GM19468 (cell line): ENCODE data around the gene GPR55.

Experiments
- ATAC-seq: cut with Tn5 transposase; IDR thresholded peaks from one replicate; pipeline ENCODE4 v1.9.1; 2021; ENCODE audit warnings: mild to moderate bottlenecking, moderate library complexity, moderate number of reproducible peaks; ENCODE audit not compliant: unreplicated experiment; ENCODE audit errors: extremely low read depth

GPR55 gene

DNA sequence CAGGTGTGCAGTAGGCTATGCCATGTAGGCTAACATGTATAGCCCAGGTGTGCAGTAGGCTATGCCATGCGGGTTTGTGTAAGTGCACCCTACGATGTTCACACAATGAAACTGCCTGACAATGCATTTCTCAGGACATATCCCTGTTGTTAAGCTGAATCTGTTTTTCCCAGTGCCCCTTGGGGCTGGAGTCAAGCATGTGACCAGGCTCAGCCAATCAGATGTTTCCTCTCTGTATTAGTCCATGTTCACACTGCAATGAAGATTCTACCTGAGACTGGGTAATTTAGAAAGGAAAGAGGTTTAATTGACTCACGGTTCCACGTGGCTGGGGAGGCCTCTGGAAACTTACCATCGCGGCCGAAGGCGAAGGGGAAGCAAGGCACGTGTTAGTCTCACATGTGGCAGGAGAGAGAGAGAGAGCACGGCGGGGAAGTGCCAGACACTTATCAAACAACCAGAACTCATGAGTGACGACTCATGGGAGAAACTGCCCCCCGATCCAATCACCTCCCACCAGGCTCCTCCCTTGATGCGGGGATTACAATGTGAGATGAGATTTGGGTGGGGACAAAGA, 36.1 kb downstream of the GPR55 start:
- no peak for ATAC-seq

DNA sequence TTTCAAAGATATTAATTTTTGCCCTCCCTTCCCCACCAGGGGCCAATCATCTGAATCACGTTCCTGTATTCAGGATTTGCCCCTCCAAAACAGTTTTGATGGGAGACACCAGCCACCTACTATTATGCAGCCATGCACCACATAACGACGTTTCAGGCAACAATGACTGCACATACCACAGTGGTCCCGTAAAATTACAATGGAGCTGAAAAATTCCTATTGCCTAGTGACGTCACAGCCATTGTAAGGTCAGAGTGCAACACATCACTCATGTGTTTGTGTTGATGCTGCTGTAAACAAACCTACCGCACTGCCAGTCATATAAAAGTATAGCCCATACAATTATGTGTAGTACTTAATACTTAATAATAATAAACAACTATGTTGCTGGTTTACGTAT, 37.7 kb downstream of the GPR55 start:
- ATAC-seq = no peak

DNA sequence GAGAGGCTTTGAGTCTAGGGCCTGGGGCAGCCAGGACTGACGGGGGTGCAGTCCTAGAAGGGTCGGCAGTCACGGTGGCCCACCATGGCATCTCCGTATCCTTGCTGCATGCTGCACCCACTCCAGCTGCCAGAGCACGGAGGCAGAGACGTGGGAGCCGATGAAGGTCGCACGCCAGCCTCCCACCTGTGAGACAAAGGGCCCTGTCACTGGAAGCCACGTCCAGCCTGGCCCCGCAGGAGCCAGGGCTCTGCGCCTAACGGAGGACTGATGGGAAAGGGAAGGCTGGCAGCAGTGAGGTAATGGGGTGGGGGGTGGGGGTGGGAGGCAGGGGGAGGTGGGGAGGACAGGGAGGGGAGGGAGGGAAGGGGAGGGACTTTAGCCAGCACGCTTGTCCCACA, 38.4 kb downstream of the GPR55 start:
- no peak for ATAC-seq

DNA sequence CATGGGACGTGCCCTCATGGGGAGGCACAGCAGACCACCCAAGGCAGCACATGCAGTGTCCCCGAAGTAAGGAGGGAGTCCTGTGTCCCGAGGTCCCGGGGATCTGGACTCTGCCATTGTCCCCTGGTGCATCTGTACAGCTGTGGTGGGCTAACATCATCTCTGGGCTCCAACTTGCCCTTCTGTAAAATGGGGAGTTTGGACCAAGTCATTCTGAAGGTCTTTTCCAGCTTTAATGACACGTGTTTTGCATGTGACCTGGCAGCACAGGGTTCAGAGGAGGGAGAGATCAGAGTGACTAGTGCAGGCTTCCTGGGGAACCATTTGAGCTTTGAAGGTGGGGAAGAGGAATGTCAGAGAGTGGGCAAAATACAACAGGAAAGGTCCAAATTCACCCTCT, 38.8 kb downstream of the GPR55 start:
- no peak for ATAC-seq

DNA sequence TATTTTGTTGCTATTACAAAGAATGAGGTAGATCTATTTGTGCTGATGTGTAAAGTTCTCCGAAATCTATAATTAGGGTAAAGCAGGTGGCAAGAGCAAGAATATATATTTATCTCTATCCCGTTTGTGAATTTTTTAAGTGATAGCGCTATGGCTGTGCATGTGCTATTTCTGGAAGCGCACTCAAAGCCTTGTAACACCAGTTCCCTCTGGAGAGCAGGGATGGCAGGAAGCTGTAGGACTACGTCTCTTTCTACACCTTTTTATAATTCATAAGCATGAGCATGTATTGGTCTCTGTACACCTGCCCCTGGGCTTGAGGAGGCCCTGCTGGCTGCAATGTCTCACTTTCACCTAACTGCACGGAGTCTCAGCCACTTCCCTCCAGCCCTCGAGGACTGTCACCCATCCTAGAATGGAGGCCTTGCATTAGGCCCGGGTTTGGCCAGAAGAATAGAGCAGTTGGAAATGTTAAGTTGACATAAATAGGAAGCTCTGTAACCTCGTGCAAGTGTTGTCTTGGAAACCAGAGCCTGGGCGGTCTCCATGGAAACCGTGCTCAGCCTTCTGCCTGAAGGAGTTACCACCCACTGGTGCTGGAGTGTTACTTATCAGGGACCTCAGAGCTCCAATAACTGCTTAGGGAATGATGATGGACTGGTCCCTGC, 39.4 kb downstream of the GPR55 start:
- no peak for ATAC-seq

DNA sequence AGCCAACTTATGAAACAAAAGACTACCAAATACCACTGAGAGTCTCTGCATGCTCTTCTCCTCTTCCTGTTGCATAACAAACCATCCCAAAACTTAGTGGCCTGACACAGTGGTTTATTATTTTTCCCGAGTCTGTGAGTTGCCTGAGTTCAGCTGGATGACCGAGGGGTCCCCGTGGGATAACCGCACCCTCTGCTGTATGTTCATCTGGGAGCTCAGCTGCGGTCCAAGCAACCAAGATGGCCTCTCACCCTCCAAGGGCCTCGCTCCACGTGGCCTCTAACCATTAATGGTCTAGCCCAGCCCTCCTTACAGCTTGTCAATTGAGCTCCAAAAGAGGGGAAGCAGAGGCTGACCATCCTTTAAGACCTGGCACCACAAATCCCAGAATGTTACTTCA, 43.2 kb downstream of the GPR55 start:
- no peak for ATAC-seq

DNA sequence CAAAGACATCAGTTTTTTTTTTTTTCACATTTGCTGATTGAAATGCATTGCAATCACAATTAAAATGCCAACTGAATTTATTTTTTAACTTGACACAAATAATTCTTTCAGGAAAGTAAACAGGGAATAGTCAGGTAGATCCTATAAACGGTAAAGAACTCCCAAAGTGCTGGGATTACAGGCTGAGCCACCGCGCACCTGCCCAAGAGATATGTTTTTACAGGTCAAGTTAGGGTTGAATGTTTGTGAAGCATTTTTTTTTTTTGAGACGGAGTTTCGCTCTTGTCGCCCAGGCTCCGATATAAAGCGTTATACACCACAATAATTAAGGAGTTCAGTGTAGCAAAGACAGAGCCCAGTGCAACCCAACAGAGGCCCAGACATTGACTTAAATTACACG, 45.2 kb downstream of the GPR55 start:
- ATAC-seq = no peak

DNA sequence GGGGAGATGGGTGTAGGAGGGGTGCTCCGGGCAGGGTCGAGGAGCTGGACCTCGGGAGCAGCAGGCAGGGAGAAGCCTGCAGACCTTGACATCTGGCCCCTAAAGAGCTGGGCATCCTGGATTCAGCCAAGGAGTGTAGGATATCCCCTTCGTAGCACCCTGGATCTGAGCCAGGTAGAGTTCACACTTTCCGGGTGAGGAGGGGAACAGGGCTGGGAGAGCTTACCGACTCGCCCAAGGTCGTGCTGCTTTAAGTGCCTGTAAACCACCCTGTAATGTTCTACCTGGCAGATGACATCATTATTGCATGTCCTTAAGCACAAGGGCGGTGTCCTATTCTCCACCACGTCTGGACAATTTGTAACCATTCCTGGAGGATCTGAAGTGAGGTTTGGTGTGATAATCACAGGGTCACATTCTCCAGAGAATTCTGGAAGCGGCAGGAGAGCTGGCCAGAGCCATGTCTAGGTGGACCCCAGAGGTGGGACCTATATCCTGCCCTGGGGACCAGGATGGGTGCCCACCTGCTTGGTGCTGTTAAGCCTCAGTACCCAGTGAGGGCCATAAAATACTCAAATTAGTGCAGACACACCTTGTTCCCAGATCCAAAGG, 45.7 kb downstream of the GPR55 start:
- no peak for ATAC-seq

DNA sequence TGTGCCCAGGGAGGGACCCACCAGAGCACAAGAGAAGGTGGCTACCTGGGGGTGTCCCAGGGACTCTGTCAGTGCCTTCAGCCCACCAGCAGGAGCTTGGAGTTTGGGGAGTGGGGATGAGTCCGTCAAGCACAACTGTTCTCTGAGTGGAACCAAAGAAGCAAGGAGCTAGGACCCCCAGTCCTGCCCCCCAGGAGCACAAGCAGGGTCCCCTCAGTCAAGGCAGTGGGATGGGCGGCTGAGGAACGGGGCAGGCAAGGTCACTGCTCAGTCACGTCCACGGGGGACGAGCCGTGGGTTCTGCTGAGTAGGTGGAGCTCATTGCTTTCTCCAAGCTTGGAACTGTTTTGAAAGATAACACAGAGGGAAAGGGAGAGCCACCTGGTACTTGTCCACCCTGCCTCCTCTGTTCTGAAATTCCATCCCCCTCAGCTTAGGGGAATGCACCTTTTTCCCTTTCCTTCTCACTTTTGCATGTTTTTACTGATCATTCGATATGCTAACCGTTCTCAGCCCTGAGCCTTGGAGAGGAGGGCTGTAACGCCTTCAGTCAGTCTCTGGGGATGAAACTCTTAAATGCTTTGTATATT, 46.3 kb downstream of the GPR55 start:
- ATAC-seq = no peak

DNA sequence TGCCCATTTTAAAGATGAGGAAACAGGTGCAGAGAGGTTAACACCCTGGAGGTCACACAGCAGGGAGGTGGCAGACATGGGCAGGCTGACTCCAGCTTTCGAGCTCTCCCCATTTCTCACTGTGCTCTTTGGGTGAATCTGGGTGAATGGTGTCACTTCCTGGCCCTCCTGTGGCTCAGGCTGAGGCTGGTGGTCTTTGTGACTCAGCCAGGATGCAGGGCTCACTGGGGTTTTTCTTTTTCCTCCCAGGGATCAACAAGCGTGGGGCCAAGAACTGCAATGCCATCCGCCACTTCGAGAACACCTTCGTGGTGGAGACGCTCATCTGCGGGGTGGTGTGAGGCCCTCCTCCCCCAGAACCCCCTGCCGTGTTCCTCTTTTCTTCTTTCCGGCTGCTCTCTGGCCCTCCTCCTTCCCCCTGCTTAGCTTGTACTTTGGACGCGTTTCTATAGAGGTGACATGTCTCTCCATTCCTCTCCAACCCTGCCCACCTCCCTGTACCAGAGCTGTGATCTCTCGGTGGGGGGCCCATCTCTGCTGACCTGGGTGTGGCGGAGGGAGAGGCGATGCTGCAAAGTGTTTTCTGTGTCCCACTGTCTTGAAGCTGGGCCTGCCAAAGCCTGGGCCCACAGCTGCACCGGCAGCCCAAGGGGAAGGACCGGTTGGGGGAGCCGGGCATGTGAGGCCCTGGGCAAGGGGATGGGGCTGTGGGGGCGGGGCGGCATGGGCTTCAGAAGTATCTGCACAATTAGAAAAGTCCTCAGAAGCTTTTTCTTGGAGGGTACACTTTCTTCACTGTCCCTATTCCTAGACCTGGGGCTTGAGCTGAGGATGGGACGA, 47.1 kb downstream of the GPR55 start:
- ATAC-seq = no peak

DNA sequence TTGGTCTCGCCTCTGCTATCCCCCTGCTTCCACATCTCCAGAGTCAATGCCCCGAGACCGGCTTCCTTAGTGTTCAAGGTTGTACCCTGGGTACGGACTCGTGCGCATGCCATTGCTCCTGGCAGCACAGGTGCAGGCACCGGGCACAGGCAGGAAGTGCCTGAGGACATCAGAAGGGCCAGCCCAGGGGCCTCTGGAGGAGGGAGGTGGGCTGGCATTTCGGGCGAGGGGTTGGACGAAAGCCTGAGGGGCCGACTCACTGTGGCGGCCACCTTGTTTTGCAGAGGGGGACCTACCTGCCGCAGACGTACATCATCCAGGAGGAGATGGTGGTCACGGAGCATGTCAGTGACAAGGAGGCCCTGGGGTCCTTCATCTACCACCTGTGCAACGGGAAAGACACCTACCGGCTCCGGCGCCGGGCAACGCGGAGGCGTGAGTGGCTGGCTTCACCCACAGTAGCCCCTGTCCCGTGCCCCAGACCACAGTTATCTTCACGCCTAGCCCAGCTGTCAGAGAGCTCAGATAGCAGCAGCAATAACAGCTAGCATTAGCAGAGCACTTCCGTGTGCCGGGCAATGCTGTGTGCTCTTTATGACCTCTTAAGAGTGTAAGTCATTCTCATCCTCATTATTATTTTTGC, 47.8 kb downstream of the GPR55 start:
- ATAC-seq = no peak

DNA sequence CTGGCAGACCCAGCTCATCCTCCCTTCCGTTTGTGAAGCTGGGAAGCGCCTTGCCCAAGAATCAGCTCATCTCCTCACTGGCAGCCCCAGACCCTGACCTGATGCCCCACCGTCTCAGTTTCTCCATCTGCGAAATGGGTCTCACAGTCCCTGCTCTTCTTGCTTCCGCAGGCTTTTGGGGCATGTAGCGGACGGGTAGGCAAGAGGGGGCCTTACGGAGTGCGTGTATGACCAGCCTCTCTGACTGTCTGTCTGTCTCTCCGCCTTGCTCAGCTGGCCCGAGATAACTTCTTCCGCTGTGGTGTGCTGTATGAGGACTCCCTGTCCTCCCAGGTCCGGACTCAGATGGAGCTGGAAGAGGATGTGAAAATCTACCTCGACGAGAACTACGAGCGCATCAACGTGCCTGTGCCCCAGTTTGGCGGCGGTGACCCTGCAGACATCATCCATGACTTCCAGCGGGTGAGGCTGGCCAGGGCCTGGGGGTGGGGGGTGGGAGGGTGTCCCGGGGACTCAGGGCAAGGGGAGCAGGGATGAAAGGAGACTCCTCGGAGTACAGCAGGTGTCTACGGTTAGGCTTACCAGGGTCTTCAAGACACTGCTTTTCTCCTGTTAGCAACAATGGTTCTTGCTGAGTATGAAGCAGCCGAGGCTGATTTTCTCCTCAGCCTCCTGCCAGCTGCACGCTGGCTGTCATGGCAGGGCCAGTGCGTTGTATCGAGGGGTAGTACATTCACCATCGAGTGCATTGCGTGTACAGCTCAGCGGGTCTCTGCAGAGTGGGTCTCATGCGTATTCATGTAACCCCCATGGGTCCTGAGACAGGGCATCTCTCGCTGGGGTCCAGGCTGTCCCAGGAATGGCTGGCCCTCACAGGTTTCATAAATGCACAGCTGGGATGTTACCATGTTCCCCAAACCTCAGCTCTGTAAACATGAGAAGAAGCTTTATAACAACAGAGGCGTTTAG, 49.4 kb downstream of the GPR55 start:
- no peak for ATAC-seq

DNA sequence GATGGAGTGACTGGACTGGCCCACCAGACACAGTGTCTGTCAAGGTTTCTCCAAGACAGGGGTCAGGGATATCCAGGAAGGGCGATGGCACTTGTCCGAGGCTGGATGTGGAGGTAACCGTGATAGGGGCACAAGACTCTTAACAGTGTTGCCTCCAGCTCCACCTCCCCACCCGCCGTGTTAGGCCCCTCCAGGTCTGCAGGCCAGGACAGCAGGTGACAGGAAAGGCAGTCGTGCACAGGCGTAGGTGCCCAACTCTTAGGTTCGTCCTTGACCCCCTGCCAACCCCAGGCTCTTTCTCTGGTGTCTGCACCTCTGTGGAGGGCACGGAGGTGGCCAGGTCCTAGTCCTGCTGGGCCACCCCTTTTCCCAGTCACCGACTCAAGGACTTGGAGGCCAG, 50.2 kb downstream of the GPR55 start:
- no peak for ATAC-seq

DNA sequence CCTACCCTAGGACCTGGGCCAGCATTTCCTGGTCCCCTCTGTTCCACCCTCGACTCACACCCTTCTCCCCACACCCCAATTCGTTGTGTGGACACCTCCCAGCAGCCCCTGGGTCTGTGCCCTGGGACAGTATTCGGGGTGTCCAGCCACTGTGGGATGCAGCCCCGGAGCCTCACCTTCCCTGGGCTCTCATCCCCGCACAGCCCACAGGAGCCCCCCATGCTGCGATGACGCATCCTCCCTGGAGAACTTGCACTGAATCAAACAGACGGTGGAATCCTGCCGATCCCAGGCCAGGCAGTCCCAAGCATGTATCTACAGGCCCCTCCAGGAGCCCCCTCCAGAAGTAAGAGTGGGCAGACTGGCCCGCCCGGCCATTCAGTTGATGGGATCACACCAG, 50.6 kb downstream of the GPR55 start:
- no peak for ATAC-seq

DNA sequence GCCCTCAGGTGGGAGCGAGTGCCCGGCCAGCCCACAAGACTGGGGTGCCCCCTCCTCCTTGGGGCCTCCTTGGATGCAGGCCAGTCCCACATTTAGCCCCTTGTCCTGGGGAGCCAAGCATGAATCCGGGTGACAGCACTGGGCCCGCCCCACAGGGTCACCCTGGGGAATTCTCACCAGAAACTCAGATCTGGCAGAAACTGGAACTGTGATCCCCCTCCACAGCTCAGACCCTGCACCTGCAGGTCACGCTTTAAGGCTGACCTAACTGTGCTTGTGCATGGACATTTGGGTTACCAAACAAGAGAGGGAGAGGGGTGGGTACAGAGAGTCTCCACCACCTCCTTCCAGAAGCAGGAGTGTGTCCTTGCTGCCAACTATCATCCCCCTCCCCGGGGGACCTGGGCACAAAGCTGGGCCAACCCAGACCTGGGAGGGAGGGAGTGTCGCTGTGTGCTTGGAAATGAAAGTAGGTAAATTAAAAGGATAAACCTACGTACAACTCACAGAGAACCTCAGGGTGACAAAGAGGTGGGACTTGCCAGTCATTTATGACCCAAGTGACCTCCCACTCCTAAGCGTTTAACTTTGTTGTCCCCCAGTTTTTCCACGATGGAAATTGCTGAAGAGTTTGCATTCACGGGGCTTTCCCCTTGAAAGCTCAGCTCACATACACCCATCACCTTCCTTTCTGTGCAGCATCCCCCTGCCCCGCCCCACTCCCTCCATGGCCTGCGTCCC, 51.2 kb downstream of the GPR55 start:
- peak; percentile 53 for ATAC-seq

DNA sequence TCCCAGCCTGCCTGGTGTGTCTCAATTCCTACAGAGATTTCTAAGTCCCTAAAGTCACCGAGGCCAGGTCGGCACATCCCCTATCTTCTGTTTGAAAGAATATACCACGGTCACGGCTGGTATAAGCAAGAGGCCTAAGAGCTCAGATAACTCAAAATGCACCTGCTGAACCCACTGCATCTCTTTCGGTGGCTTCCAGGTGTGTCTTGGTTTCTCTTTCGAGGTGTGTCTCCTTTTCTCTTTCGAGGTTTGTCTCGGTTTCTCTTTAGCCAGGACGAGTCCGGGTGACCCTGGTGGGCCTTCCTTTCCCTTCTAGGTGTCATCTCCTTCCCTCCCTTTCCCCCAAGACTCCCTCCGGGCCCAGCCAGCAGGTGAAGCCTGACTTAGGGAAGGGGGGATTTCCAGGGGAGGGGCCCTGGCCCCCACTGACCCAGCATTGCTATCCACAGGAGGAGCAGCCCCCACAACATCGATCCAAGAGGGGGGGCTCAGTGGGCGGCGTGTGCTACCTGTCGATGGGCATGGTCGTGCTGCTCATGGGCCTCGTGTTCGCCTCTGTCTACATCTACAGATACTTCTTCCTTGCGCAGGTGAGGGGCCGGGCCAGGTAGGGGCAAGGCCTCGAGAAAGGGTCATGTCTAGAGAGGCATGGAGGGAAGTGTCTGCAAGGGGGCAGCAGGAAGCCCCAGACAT, 51.9 kb downstream of the GPR55 start:
- ATAC-seq = peak; percentile 34

DNA sequence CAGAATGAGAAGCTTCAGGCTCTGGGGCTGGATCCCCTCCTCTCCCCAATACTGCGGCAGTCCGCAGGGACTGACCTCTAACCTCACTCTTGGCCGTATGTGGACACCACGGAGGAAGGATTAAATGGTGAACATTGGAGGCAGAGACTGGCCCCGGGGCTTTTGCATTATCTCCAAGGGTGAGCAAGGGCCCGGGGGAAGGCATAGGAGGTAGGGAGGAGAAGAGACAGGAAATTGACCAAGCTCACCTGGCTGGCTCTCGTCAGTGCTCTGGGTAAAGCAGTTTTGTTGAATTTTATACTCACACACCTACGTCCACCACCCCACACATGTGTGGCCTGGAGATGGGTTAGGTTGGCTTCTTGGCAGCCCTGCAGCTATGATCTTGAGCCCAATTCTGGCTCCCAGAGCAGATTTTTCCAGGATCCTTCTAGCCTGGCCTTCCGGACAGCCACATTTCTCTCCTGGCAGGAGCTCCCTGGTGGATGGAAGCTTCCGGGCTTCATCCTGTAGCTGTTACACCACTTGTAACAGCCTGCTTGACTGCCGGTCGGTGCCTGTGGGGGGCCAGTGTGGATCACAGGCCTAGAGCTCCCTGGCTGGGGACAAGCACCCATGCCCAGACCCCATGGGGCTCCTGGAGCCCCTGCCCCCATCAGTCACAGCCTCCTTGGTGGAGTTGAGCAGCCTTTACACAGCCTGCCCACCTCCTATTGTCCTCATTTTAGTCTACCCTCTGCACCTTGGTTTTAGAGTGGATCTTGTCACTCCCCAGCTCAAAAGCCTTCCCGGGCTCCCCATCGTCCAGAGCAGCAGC, 52.7 kb downstream of the GPR55 start:
- ATAC-seq = no peak
